Measurements from ENCODE around the gene BTBD18. TPM values are rescaled to one million over a fixed set of nuclear protein-coding genes. Genes with fewer than 3 reads are reported as not detected.

BTBD18 gene
- total and polyA plus RNA-seq, 2 donors from 2014 or later: not detected

DNA sequence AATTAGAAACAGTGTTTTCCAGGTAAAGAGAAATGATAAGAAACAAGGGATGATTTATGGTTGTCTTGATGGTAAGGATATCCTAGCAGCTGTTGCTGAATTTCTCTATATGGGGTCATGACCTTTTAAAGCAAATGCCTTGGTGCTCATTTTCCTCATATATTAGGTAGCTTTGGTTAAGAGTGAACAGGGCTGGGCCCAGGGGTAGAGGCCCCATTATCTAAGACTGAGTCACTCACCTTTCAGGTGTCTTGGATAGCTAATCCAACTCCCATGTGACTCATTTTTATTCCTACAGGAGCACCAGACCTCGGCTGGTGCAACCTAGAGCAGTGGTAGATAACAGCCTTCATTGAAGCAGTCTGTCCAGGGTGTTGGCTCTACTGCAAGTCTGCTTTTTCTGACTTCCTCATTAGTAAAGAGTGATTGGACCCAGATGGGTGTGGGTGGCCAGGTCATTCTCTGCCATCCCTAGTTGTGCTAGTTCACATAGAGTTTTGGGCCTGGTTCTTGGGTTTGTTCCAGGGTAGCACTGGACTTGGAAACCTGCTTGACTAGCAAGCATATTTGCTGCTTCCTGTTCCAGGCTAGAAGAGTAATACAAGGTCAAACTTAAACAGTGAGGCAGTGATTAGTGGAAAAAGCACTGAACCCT lies 47.4 kb upstream of the BTBD18 start:
- DNase-seq: peak in 2 of 5 donors; percentile 61 to 86
- FAIRE-seq: peak; percentile 39
- Histone ChIP-seq H3K36me3 (ENCODE audit: control insufficient read depth in 2 of 3, insufficient read depth in 3 of 3, low read length in 3 of 3) (peaks cover 21 to 48% (median 33%) of the 10 kb centered on the region in 3 donors), H3K9ac (ENCODE audit: low read length in 3 of 3) (no peak overlapping the region), H3K9me3 (ENCODE audit: control insufficient read depth in 2 of 3, insufficient read depth in 1 of 3, low read length in 3 of 3) (no peaks in the 10 kb centered on the region), H3K4me3 (ENCODE audit: low read length in 3 of 3) (no peak overlapping the region), H3K27ac (ENCODE audit: low read depth in 2 of 2, low read length in 2 of 2) (peak overlapping the region; percentile 13 to 84), H3K4me1 (ENCODE audit: control insufficient read depth in 2 of 3, insufficient read depth in 2 of 3, low read depth in 1 of 3, low read length in 3 of 3) (peaks cover 0 to 32% (median 27%) of the 10 kb centered on the region in 3 donors), H3K27me3 (ENCODE audit: control insufficient read depth, insufficient read depth, low read length) (no peaks in the 10 kb centered on the region)
- intact Hi-C loops (cut with DNase I): loop anchor here (5.0 kb wide), 1 partner anchor 42 kb away; no protein-coding TSS in a partner anchor
- TF ChIP-seq, protein P1, sequence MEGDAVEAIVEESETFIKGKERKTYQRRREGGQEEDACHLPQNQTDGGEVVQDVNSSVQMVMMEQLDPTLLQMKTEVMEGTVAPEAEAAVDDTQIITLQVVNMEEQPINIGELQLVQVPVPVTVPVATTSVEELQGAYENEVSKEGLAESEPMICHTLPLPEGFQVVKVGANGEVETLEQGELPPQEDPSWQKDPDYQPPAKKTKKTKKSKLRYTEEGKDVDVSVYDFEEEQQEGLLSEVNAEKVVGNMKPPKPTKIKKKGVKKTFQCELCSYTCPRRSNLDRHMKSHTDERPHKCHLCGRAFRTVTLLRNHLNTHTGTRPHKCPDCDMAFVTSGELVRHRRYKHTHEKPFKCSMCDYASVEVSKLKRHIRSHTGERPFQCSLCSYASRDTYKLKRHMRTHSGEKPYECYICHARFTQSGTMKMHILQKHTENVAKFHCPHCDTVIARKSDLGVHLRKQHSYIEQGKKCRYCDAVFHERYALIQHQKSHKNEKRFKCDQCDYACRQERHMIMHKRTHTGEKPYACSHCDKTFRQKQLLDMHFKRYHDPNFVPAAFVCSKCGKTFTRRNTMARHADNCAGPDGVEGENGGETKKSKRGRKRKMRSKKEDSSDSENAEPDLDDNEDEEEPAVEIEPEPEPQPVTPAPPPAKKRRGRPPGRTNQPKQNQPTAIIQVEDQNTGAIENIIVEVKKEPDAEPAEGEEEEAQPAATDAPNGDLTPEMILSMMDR (IDR thresholded peaks at IDR 0.05; ENCODE audit: borderline replicate concordance, extremely low read depth, insufficient read depth): no peak

DNA sequence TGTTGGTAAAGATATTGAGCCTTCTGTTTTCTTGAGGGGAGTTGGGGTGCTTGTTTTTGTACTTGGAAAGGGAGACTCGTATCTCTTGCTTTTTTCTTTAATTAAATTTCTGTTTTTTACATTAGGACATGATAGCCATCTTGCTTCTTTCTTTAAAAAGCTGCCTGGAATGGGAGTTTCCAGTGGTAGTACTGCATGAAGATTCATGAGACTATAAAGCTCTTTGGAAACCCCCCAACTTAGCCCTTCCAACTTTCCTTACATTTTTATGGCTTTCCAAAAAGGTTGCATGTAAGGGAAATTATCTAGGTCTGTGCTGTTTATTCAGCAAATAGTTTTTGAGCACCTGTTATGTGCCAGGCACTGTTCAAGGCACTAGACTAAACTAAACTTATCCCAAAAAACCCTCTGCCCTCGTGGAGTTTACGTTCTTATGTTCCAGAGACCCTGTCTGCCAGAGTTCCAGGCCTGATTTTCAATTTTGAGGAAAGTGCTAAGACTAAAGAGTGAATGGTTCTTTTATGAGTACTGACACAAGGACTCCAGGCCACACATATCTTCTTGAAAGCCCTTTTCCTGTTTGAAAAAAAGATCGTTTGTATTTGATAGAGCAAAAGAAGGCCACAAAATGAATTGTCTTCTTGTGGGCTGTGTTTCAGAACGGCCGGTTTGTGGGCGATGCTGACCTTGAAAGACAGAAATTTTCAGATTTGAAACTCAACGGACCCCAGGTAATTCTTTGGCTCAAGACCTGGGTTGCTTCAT lies 41.9 kb upstream of the BTBD18 start:
- Histone ChIP-seq H3K4me1 (ENCODE audit: control insufficient read depth in 2 of 3, insufficient read depth in 2 of 3, low read depth in 1 of 3, low read length in 3 of 3) (peaks cover 0 to 44% (median 38%) of the 10 kb centered on the region in 3 donors), H3K27me3 (ENCODE audit: control insufficient read depth, insufficient read depth, low read length) (no peaks in the 10 kb centered on the region), H3K9ac (ENCODE audit: low read length in 3 of 3) (no peak overlapping the region), H3K9me3 (ENCODE audit: control insufficient read depth in 2 of 3, insufficient read depth in 1 of 3, low read length in 3 of 3) (no peaks in the 10 kb centered on the region), H3K27ac (ENCODE audit: low read depth in 2 of 2, low read length in 2 of 2) (peak overlapping the region in 1 of 2 donors; percentile 76), H3K36me3 (ENCODE audit: control insufficient read depth in 2 of 3, insufficient read depth in 3 of 3, low read length in 3 of 3) (peaks cover 11 to 34% (median 25%) of the 10 kb centered on the region in 3 donors), H3K4me3 (ENCODE audit: low read length in 3 of 3) (peak overlapping the region in 1 of 3 donors; percentile 12)
- TF ChIP-seq, protein P1 (IDR thresholded peaks at IDR 0.05; ENCODE audit: borderline replicate concordance, extremely low read depth, insufficient read depth): no peak
- FAIRE-seq (no peak), DNase-seq (no peak)
- intact Hi-C loops (cut with DNase I): no loop called here

DNA sequence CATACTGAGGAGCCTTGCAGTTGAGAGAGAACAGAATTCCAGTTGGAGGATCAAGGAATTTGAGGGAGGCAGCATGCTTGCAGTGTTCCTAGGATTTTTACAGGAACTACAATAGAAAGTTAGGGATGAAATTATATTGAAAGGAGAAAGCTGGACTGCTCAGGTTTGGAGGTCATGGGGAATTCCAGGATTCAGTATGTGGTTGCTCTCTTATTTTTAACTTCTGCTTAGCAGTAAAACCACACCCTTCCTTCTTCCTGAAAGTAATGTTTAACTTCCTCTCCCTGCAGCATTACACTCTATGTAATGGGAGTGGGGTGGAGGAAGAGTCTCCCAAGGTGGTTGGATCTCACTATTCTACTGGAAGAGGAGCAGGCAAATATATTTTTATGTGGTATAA lies 41.3 kb upstream of the BTBD18 start:
- peak overlapping the region; percentile 59 to 76 for H3K27ac ChIP-seq (ENCODE audit: low read depth in 2 of 2, low read length in 2 of 2)
- peaks cover 11 to 31% (median 23%) of the 10 kb centered on the region in 3 donors for H3K36me3 ChIP-seq (ENCODE audit: control insufficient read depth in 2 of 3, insufficient read depth in 3 of 3, low read length in 3 of 3)
- DNase-seq: peak in 1 of 5 donors; percentile 34
- intact Hi-C loops (cut with DNase I): no loop called here
- no peaks in the 10 kb centered on the region for H3K27me3 ChIP-seq (ENCODE audit: control insufficient read depth, insufficient read depth, low read length)
- TF ChIP-seq, protein P1 (IDR thresholded peaks at IDR 0.05; ENCODE audit: borderline replicate concordance, extremely low read depth, insufficient read depth): no peak
- FAIRE-seq: peak; percentile 23
- no peak overlapping the region for H3K9ac ChIP-seq (ENCODE audit: low read length in 3 of 3)
- no peaks in the 10 kb centered on the region for H3K9me3 ChIP-seq (ENCODE audit: control insufficient read depth in 2 of 3, insufficient read depth in 1 of 3, low read length in 3 of 3)
- peaks cover 0 to 45% (median 38%) of the 10 kb centered on the region in 3 donors for H3K4me1 ChIP-seq (ENCODE audit: control insufficient read depth in 2 of 3, insufficient read depth in 2 of 3, low read depth in 1 of 3, low read length in 3 of 3)
- H3K4me3 ChIP-seq (ENCODE audit: low read length in 3 of 3): peak overlapping the region in 1 of 3 donors; percentile 42
